GM12801 (cell line): ENCODE results near the gene FRMPD1.

Source experiments
- CTCF ChIP-seq: IDR thresholded peaks from one replicate; pipeline ENCODE4 v1.5.1; 2011; ENCODE audit warnings: control low read depth; ENCODE audit not compliant: insufficient read length; ENCODE audit errors: extremely low read depth

Gene FRMPD1

DNA sequence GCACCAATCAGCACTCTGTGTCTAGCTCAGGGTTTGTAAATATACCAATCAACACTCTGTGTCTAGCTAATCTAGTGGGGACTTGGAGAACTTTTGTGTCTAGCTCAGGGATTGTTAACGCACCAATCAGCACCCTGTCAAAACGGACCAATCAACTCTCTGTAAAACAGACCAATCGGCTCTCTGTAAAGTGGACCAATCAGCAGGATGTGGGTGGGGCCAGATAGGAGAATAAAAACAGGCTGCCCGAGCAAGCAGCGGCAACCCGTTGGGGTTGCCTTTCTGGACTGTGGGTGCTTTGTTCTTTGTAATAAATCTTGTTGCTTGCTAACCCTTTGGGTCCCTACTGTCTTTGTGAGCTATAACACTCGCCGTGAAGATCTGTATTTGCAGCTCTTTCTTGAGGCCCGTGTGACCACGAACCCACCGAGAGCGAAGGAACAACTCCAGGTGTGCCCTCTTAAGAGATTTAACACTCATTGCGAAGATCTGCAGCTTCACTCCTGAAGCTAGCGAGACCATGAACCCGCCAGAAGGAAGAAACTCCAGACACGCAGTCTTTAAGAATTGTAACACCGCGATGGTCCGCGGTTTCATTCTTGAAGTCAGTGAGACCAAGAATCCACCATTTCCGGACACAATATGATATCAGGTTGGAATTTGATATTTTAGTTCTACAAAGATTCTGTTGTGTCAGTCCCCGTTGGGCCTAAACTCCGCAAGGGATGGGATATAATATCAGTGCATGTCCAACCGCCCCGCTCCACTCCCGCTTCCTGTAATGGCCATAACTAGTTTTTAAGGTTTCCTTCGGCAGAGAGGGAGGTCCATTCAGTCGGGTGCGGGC, 102.1 kb downstream of the FRMPD1 start:
- no peak for TF ChIP-seq CTCF

GRCh38 chr9:37753489-37754190, 102.9 kb downstream of the FRMPD1 start, which contains the start of gene TRMT10B:
Gene TRMT10B, plus strand, starts transcription at chr9:37753805. Its CDS starts 8,127 bp downstream, at chr9:37761932.
- TF ChIP-seq CTCF, result no peak

DNA sequence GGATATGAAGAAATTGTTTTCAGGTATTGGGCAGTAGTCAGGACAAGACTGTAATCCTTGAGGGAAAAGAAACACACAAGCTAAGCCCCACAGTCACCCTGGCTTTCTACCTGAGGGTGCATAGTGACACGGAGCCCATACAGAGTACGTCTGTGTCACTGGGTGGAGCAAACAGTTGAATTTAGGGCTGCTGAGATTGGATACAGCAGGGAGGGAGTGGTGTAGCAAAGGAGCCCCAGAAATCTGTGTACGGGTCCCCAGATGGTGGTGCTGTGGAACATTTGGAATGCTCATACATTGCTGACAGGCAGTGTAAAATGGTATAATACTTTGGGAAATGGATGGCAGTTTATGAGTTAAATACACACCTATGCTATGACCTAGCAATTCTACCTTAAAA, 108.0 kb downstream of the FRMPD1 start:
- TF ChIP-seq CTCF, result no peak

DNA sequence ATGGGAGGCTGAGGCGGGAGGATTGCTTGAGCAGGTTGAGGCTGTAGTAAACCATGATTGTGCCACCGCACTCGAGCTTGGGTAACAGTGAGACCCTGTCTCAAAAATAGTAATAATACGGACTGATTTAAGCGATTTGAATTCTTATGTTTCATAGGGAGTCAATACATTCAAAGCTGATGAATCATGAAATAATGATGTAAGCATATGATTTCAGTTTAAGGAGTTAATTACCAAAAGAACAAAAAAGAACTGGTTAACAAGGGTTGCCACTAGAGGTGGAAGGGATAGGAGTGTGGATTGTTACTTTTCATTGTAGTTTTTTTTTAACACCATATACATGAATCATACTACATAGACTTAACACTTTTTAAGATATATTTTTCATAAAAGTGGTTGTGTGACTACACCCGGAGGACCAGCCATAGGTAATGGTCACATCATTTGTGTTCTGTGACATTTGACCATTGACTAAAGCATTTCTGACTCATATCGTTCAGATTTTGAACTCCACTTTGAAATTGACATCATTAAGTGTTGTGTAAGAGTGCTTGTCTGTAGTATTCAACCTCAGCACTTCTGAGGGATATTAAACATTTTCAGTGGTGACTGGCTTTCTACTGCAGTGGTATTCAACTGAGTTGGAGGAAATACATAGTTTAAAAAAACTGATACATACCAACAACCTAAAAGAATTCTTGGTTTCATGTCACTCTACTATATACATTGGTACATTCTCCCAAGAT, 109.8 kb downstream of the FRMPD1 start:
- TF ChIP-seq CTCF, result no peak

GRCh38 chr9:37761511-37761910, 110.8 kb downstream of the FRMPD1 start:
- TF ChIP-seq CTCF, result no peak

GRCh38 chr9:37769306-37769705, 118.6 kb downstream of the FRMPD1 start:
- TF ChIP-seq CTCF, result no peak

DNA sequence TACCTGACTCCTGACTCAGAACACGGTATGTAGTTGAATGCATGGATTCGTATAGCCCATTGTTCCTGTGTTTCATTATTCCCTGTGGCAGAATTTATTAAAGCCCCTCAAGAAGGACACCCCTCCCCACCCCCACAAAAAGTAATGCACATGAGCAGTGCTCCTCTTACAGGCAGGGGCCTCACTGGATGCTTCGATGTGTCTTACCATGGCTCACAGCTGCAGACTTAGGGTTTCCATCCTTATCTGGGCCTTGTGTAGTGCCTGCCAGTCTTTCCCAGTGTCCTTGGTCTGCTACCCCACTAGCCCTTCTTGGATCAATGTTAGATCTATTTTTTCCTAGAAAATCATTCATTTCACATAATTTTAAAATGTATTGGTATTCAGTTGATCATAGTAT, 119.2 kb downstream of the FRMPD1 start:
- TF ChIP-seq CTCF, result no peak
